ENCODE data around the gene DENND5A.
"Not testable (repeated sequence)": the region's sequence is repeated elsewhere in the genome, so short reads cannot be mapped to it uniquely, and the experiment has no call there.

Gene DENND5A

GRCh38 chr11:9264316-9265210 is 587 bp downstream of the DENND5A start:
- DNase-seq: no peak

- no peak for DNase-seq
Measured at GRCh38 chr11:9263840-9264315, 1.3 kb downstream of the DENND5A start.

DNA sequence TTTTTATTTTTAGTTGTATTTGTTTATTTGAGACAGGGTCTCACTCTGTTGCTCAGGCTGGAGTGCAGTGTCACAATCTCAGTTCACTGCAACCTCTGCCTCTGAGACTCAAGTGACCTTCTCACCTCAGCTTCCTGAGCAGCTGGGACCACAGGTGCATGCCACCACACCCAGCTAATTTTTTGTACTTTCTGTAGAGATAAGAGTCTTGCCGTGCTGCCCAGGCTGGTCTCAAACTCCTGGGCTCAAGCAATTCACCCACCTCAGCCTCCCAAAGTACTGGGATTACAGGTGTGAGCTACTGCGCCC is 4.4 kb downstream of the DENND5A start:
- not testable (repeated sequence) for DNase-seq

DNA sequence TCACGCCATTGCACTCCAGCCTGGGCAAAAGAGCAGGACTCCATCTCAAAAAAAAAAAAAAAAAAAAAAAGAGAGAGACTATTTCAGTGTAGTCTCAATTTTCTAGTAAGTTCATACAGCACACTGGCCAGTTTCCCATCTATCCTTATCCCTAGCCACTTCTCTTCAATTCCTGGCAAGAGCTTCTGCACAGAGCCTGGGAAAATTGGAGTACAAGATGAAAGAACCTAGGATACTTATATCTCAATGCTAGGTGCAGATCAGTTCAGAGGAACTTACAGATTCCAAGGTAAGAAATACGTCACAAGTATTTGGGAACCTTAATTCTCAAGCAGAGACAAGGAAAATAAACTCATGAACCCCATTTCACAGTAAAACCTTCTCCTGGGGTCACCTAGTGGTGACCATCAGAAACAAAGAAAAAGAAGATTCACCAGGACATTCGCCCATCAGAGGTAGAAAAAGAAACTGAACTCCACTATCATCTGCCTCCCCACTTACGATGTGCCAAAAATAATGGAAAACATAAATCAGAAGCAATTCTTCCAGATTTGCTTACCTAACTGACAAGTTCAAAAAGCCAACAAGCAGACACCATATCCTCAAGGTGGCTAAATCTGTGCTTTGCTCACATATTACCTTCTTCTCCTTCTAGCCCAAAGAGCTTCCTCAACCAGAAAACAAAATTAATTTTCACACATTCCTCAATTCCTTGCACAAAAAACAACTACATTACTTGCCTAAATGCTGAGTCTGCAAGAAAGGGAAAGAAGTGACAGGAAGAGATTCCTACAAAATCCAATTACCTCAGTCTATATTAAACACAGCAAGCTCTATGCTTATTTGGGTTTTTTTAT is 4.9 kb downstream of the DENND5A start:
- no peak for DNase-seq

DNA sequence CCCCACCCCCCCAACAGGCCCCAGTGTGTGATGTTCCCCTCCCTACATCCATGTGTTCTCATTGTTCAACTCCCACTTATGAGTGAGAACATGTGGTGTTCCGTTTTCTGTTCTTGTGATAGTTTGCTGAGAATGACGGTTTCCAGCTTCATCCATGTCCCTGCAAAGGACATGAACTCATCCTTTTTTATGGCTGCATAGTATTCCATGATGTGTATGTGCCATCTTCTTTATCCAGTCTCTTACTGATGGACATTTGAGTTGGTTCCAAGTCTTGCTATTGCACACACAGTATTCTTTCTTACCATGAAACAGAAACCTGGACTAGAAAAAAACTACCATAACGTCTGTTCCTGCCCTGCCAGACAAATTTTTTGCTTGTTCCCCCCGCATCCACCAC is 6.9 kb downstream of the DENND5A start:
- not testable (repeated sequence) for DNase-seq

DNA sequence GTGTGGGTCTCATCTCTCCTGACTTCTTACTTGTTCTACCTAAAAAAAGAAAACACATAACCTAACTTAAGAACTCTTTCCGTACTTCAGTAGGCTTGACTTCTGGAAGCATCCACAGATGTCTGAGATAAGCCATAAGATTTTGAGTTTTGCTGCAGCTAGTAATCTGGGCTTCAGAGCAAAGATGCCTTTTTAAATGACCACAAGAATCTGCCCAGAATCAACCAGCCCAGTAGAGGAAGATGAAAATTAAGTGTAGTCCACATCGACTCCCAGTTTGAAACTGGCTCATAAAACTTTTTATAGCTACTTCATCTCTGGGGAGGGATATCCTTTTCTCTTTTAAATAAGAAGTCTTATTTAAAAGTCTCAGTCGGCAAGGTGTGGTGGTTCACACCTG is 10.7 kb downstream of the DENND5A start:
- no peak for DNase-seq

GRCh38 chr11:9253086-9253485 is 12.1 kb downstream of the DENND5A start:
- no peak for DNase-seq

DNA sequence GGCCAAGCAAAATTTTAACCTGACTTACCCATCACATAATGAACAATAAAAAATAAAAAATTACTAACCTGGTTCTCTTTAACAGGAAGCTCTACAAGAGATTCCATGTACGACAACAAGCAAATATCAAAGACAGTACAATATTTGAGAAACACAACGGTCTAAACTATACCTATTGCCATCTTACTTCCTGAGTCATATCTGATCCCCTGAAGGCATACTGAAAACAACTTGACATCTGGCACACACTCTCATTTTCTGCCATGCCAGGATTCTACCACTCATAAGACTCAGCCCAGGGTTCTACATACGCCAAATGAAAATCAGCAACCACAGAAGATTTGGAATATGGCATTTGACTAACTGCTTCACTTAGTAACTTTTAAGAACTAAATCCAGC is 13.8 kb downstream of the DENND5A start:
- no peak for DNase-seq

DNA sequence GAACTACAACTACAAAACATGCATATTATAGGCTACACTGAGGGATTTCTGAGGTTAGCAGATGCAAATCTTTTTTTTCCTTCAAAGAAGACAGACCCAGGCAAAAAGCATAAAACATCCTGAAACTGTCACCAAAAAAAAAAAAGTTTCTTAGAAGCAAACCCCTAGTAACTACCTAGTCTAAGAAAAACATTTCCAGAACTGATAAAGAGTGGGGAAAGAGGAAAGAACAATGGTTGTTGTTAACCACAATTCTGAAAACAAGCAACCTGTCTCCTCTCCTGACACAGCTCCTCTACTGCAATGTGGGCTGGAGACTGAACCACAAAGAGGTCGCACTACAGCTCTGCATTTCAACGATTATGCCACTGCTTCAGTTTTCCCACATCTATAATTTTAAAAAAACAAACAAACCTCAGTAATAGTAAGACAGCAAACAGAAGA is 15.0 kb downstream of the DENND5A start:
- DNase-seq: no peak

- DNase-seq: no peak
Measured at GRCh38 chr11:9249252-9249651, 15.9 kb downstream of the DENND5A start.

- no peak for DNase-seq
Measured at GRCh38 chr11:9247863-9248262, 17.3 kb downstream of the DENND5A start.

- DNase-seq: not testable (repeated sequence)
Measured at GRCh38 chr11:9236242-9236641, 28.9 kb downstream of the DENND5A start.

GRCh38 chr11:9232482-9232881 is 32.7 kb downstream of the DENND5A start:
- no peak for DNase-seq

- DNase-seq: no peak
Measured at GRCh38 chr11:9231848-9232177, 33.3 kb downstream of the DENND5A start.

DNA sequence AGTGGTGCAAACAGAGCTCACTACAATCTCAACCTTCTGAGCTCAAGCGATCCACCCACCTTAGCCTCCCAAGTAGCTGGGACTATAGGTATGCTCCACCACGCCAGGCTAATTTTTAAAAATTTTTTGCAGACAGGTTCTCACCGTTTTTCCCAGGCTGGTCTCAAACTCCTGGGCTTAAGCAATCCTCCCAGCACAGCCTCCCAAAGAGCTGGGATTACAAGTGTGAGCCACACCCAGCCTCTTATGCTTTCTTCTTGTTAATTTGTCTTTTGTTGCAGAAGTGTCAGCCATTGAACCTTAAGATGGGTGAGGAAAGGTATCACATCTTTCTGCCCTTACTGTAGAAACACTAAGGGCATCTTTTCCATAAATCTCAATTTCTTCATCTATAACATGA is 34.9 kb downstream of the DENND5A start:
- DNase-seq: no peak

- DNase-seq: no peak
Measured at GRCh38 chr11:9228091-9228490, 37.1 kb downstream of the DENND5A start.

DNA sequence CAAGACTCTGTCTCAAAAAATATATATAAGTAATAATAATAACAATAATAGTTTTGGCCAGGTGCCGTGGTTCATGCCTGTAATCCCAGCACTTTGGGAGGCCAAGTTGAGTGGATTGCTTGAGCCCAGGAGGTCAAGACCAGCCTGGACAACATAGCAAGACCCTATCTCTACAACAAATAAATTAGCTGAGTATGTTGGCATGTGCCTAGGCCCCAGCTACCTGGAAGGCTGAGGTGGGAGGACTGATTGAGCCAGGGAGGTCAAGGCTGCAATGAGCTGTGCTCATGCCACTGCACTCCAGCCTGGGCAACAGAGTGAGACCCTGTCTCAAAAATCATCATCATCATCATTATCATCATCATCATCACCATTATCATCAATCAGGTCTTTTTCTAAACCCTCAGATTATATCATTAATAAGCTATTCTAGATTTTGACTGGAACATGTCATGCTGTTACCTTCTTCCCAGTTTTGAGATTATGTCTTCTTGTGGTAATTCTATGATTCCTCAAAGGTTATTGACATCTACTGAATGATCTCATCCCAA is 39.3 kb downstream of the DENND5A start:
- no peak for DNase-seq

DNA sequence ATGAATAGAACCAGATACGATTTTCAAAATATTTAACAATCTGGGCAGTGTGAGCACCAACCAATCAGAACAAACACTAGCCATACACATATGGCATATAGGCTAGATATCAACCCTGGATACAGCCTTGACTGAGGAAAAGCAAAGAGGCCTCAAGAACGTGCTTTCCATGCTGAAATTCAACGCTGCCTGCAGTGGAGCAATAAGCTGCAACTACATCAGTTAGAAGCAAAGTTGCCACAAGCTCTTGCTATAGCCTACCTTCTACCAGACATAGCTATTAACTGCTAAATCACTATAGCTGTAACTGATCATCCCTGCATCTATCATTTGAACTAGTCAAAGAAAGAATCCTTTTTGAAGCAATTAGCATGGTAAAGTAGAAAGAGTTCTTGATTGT is 42.5 kb downstream of the DENND5A start:
- DNase-seq: no peak

- not testable (repeated sequence) for DNase-seq
Measured at GRCh38 chr11:9220853-9221252, 44.3 kb downstream of the DENND5A start.

DNA sequence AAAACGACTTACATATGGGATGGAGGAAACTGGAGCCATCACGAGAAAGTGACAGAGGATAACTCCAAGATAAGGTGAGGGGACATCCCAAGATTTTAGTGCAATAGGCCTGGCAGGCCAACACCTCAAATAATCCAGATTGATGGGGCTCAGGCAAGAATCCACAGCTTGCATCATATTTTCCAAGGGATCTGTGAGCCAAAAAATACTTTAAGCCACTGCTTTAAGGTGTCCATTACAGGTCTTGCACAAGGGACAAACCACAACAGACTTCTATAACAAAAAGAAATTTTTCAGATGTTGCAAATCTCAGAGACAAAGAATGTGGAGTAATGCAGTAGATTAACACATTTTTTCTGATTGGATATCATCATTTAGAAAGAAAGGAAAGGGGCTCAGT is 45.6 kb downstream of the DENND5A start:
- DNase-seq: no peak

GRCh38 chr11:9219115-9219514 is 46.0 kb downstream of the DENND5A start:
- DNase-seq: no peak

DNA sequence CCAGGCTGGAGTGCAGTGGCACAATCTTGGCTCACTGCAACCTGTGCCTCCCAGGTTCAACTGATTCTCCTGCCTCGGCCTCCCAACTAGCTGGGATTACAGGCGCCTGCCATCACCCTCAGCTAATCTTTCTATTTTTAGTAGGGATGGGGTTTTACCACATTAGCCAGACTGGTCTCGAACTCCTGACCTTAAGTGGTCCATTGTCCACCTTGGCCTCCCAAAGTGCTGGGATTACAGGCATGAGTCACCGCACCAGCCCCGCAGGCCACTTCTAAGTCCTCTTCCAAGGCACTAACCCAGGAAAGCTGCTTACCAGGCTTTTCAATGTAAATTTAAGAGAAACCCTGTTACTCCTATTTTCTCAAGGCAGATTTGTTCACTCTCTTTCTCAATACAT is 50.4 kb downstream of the DENND5A start:
- DNase-seq: no peak

- DNase-seq: no peak
Measured at GRCh38 chr11:9211322-9211721, 53.8 kb downstream of the DENND5A start.

DNA sequence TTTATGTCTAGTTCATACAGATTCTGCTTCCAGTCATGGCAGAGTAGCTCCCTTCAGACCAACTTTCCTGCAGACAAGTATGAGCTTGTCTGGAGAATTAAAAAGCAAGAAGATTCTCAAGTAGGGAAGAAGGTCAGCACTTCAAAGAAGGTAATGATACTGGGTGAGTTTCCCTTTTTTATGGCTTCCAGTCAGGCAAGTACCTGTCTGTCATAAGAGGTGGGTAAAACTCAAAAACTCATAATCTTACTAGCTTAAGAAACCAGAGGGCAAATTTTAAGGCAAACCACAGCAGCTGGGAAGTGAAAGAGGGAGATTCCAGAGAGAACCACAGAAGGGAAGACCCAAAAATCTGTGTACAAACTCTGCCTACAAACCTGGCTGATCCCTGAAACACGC is 54.2 kb downstream of the DENND5A start:
- DNase-seq: no peak

Measured in NCI-H1436 (cell line).